GM12873 (cell line): ENCODE results near the gene CORO6.

ENCODE experiments used
- CTCF ChIP-seq: IDR thresholded peaks from 2 replicates; pipeline ENCODE4 v1.5.1; 2012; ENCODE audit warnings: low read depth, mild to moderate bottlenecking, moderate library complexity, low read length, control low read depth; ENCODE audit not compliant: insufficient read depth; ENCODE audit errors: missing control alignments

The CORO6 gene

DNA sequence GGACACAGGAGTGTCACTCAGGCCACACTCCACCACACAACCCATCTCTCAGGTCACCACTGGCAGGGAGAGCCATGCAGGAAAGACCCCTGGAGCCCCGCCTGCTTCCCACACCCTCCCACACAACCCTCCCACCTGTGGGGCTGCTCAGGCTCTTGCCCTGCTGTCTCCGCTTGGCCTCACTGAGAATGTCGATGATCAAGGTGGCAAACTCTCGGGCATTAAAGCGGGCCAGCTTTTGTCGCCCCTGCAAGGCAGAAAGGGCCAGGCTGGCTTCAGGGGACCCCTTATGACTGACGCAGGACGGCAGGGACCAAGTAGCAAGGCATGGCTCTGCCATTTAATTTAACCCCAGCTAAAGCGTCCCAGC is 45.7 kb downstream of the CORO6 start:
- TF ChIP-seq CTCF, result no peak

DNA sequence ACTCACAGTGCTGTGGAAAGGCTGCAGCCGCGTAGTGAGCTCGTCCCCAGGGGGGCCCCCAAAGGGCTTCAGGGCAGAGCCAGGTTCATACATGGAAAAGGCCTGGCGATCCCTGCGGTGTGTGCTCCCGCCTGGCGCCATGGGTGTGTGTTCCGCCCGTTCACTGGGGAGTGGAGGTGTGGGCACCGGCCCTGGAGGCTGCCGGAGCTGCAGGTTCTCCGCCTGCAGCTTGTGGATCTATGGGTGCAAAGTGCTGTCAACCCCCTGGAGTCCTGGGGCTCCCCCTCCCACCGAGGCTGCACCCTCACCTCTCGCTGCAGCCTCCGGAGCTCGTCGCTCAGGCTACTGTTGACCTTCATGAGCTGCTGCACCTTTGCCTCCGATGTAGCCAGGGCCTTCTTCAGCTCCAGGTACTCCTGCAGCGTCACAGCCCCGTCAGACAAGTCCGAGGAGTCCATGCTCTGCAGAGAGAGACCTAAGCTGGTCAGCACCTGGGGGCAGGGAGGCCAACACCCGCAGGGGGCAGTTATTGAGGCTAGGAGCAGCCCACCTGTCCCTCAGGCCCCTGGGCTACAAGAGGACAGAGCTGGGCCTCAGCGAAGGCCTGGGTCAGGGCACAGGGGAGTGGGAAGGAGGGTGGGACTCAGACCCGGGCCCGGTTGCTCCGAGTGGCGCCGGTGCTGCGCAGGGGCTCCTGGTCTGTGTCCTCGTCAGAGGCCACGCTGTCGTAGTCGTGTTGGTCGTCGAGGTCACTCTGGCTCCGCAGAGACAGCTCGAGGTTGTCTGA is 46.3 kb downstream of the CORO6 start:
- no peak for TF ChIP-seq CTCF

GRCh38 chr17:29575511-29576213 is 47.0 kb downstream of the CORO6 start:
- TF ChIP-seq CTCF, result no peak

GRCh38 chr17:29574732-29575510 is 47.8 kb downstream of the CORO6 start:
- TF ChIP-seq CTCF, result no peak

GRCh38 chr17:29573871-29574731 is 48.6 kb downstream of the CORO6 start:
- no peak for TF ChIP-seq CTCF

GRCh38 chr17:29573558-29573869 is 49.2 kb downstream of the CORO6 start:
- TF ChIP-seq CTCF, result no peak
